ENCODE data around the gene TAS2R31. TPM values are rescaled to one million over a fixed set of nuclear protein-coding genes. Genes with fewer than 3 reads are reported as not detected.

Gene TAS2R31
- total and polyA plus RNA-seq, 8 donors: 1.2 to 3.4 (median 2.4) TPM

GRCh38 chr12:11016937-11017336 is 14.3 kb downstream of the TAS2R31 start:
- Histone ChIP-seq H3K4me1 (no peaks in the 10 kb centered on the region), H3K27ac (no peak overlapping the region), H3K27me3 (no peaks in the 10 kb centered on the region), H3K36me3 (no peaks in the 10 kb centered on the region), H3K9me3 (no peaks in the 10 kb centered on the region), H3K4me3 (no peak overlapping the region)
- no peak for TF ChIP-seq CTCF (IDR thresholded peaks at IDR 0.05)
- ATAC-seq: no peak
- intact Hi-C loops (cut with DNase I): no loop called here
- no peak for DNase-seq

GRCh38 chr12:11015775-11016430 is 15.3 kb downstream of the TAS2R31 start:
- Histone ChIP-seq H3K9me3 (no peaks in the 10 kb centered on the region), H3K27ac (no peak overlapping the region), H3K4me1 (no peaks in the 10 kb centered on the region), H3K36me3 (no peaks in the 10 kb centered on the region), H3K4me3 (no peak overlapping the region), H3K27me3 (no peaks in the 10 kb centered on the region)
- TF ChIP-seq CTCF (IDR thresholded peaks at IDR 0.05): no peak
- no peak for ATAC-seq
- intact Hi-C loops (cut with DNase I): no loop called here
- DNase-seq: no peak

GRCh38 chr12:11014234-11014633 is 17.0 kb downstream of the TAS2R31 start:
- TF ChIP-seq CTCF (IDR thresholded peaks at IDR 0.05): no peak
- intact Hi-C loops (cut with DNase I): no loop called here
- H3K4me3 ChIP-seq: no peak overlapping the region
- no peaks in the 10 kb centered on the region for H3K36me3 ChIP-seq
- DNase-seq (no peak), ATAC-seq (no peak)
- no peaks in the 10 kb centered on the region for H3K27me3 ChIP-seq
- no peak overlapping the region for H3K27ac ChIP-seq
- H3K9me3 ChIP-seq: no peaks in the 10 kb centered on the region
- H3K4me1 ChIP-seq: no peaks in the 10 kb centered on the region

GRCh38 chr12:11007608-11008007 is 23.6 kb downstream of the TAS2R31 start:
- no peak overlapping the region for H3K4me3 ChIP-seq
- no peaks in the 10 kb centered on the region for H3K36me3 ChIP-seq
- no peak overlapping the region for H3K27ac ChIP-seq
- no peak for TF ChIP-seq CTCF (IDR thresholded peaks at IDR 0.05)
- DNase-seq (no peak), ATAC-seq (no peak)
- H3K4me1 ChIP-seq: no peaks in the 10 kb centered on the region
- H3K9me3 ChIP-seq: no peaks in the 10 kb centered on the region
- intact Hi-C loops (cut with DNase I): no loop called here
- no peaks in the 10 kb centered on the region for H3K27me3 ChIP-seq

- H3K4me3 ChIP-seq: no peak within 1 kb of the TSS
- no peak for ATAC-seq
- no peak for DNase-seq
- H3K36me3 ChIP-seq: peaks cover 0 to 13% of the 10 kb centered on the region in 2 donors
- no peaks in the 10 kb centered on the region for H3K27me3 ChIP-seq
- intact Hi-C loops (cut with DNase I): no loop called here
- no peaks in the 10 kb centered on the region for H3K4me1 ChIP-seq
- no peak within 1 kb of the TSS for H3K27ac ChIP-seq
- no peak for TF ChIP-seq CTCF (IDR thresholded peaks at IDR 0.05)
- no peaks in the 10 kb centered on the region for H3K9me3 ChIP-seq
These were observed 33.0 kb downstream of the TAS2R31 start, which contains the start of gene TAS2R20 for GRCh38 chr12:10998204-10998603. TSS of gene TAS2R20 (minus strand) at chr12:10998304. CDS start at chr12:10997875, 429 bp downstream.

Measured in left lung (tissue), 10 donors.